ENCODE data around the gene ALDH18A1.

The ALDH18A1 gene

GRCh38 chr10:95646160-95646559 is 10.4 kb downstream of the ALDH18A1 start:
- no peak overlapping the region for H3K4me3 ChIP-seq (ENCODE audit: low read depth, low read length)
- no peak for DNase-seq (ENCODE audit: low read depth)
- TF ChIP-seq MAX (IDR thresholded peaks at IDR 0.05; ENCODE audit: low read depth, low read length) (no peak), CTCF (IDR thresholded peaks at IDR 0.05; ENCODE audit: low read depth, low read length) (no peak), MYC (IDR thresholded peaks at IDR 0.05; ENCODE audit: low read depth, low read length) (no peak), POLR2A (IDR thresholded peaks at IDR 0.05; ENCODE audit: extremely low read depth, insufficient read length) (no peak)

GRCh38 chr10:95644901-95645300 is 11.6 kb downstream of the ALDH18A1 start:
- no peak overlapping the region for H3K4me3 ChIP-seq (ENCODE audit: low read depth, low read length)
- no peak for DNase-seq (ENCODE audit: low read depth)
- no peak for TF ChIP-seq MYC (IDR thresholded peaks at IDR 0.05; ENCODE audit: low read depth, low read length)

GRCh38 chr10:95640891-95641315 is 15.6 kb downstream of the ALDH18A1 start:
- DNase-seq (ENCODE audit: low read depth): no peak
- no peak overlapping the region for H3K4me3 ChIP-seq (ENCODE audit: low read depth, low read length)
- TF ChIP-seq MAX (IDR thresholded peaks at IDR 0.05; ENCODE audit: low read depth, low read length) (no peak), MYC (IDR thresholded peaks at IDR 0.05; ENCODE audit: low read depth, low read length) (no peak), CTCF (IDR thresholded peaks at IDR 0.05; ENCODE audit: low read depth, low read length) (no peak), POLR2A (IDR thresholded peaks at IDR 0.05; ENCODE audit: extremely low read depth, insufficient read length) (no peak)

GRCh38 chr10:95637911-95638310 is 18.6 kb downstream of the ALDH18A1 start:
- no peak for TF ChIP-seq MYC (IDR thresholded peaks at IDR 0.05; ENCODE audit: low read depth, low read length)
- no peak for TF ChIP-seq POLR2A (IDR thresholded peaks at IDR 0.05; ENCODE audit: extremely low read depth, insufficient read length)
- no peak for TF ChIP-seq CTCF (IDR thresholded peaks at IDR 0.05; ENCODE audit: low read depth, low read length)
- TF ChIP-seq MAX (IDR thresholded peaks at IDR 0.05; ENCODE audit: low read depth, low read length): no peak
- H3K4me3 ChIP-seq (ENCODE audit: low read depth, low read length): no peak overlapping the region
- DNase-seq (ENCODE audit: low read depth): no peak

GRCh38 chr10:95637140-95637539 is 19.4 kb downstream of the ALDH18A1 start:
- TF ChIP-seq MYC (IDR thresholded peaks at IDR 0.05; ENCODE audit: low read depth, low read length): no peak
- TF ChIP-seq POLR2A (IDR thresholded peaks at IDR 0.05; ENCODE audit: extremely low read depth, insufficient read length): no peak
- no peak for TF ChIP-seq CTCF (IDR thresholded peaks at IDR 0.05; ENCODE audit: low read depth, low read length)
- TF ChIP-seq MAX (IDR thresholded peaks at IDR 0.05; ENCODE audit: low read depth, low read length): no peak
- no peak for DNase-seq (ENCODE audit: low read depth)
- no peak overlapping the region for H3K4me3 ChIP-seq (ENCODE audit: low read depth, low read length)

- no peak overlapping the region for H3K4me3 ChIP-seq (ENCODE audit: low read depth, low read length)
- DNase-seq (ENCODE audit: low read depth): no peak
- no peak for TF ChIP-seq MYC (IDR thresholded peaks at IDR 0.05; ENCODE audit: low read depth, low read length)
- no peak for TF ChIP-seq POLR2A (IDR thresholded peaks at IDR 0.05; ENCODE audit: extremely low read depth, insufficient read length)
- TF ChIP-seq MAX (IDR thresholded peaks at IDR 0.05; ENCODE audit: low read depth, low read length): no peak
Measured at GRCh38 chr10:95635319-95635733, 21.2 kb downstream of the ALDH18A1 start.

- DNase-seq (ENCODE audit: low read depth): no peak
Measured at GRCh38 chr10:95628786-95629185, 27.7 kb downstream of the ALDH18A1 start.

More at GRCh38 chr10:95628786-95629185, 27.7 kb downstream of the ALDH18A1 start:
- TF ChIP-seq MYC (IDR thresholded peaks at IDR 0.05; ENCODE audit: low read depth, low read length) (no peak), CTCF (IDR thresholded peaks at IDR 0.05; ENCODE audit: low read depth, low read length) (no peak), MAX (IDR thresholded peaks at IDR 0.05; ENCODE audit: low read depth, low read length) (no peak), POLR2A (IDR thresholded peaks at IDR 0.05; ENCODE audit: extremely low read depth, insufficient read length) (no peak)
- H3K4me3 ChIP-seq (ENCODE audit: low read depth, low read length): no peak overlapping the region

Measured in NB4 (cell line).